ENCODE data around the gene SST.

The SST gene

GRCh38 chr3:187669675-187670504, at the start of gene SST:
TSS of gene SST (minus strand) at chr3:187670394. CDS start at chr3:187670291, 103 bp downstream.
- ChIA-PET POLR2A (no interaction called here), CTCF (interaction anchor here (1.3 kb wide), 1 partner anchor 54 kb away, joined by 3 read pairs; no protein-coding TSS in a partner anchor)
- TF ChIP-seq ELF4 (IDR thresholded peaks at IDR 0.05) (no peak), PKNOX1 (IDR thresholded peaks at IDR 0.05) (no peak), FOXM1 (IDR thresholded peaks at IDR 0.05; ENCODE audit: borderline replicate concordance) (no peak), SP1 (IDR thresholded peaks at IDR 0.05) (no peak), TARDBP (IDR thresholded peaks at IDR 0.05) (no peak), CTBP1 (IDR thresholded peaks at IDR 0.05; ENCODE audit: borderline replicate concordance) (no peak), L3MBTL2 (conservative IDR thresholded peaks at IDR 0.05) (no peak), BHLHE40 (IDR thresholded peaks at IDR 0.05; ENCODE audit: borderline replicate concordance) (no peak), FOXK2 (IDR thresholded peaks at IDR 0.05) (no peak), HDGF (IDR thresholded peaks at IDR 0.05; ENCODE audit: borderline replicate concordance) (no peak), NFRKB (IDR thresholded peaks at IDR 0.05) (no peak), ZNF384 (IDR thresholded peaks at IDR 0.05) (no peak), FOXA1 (IDR thresholded peaks at IDR 0.05) (no peak), ARNT (IDR thresholded peaks at IDR 0.05) (no peak), SUZ12 (IDR thresholded peaks at IDR 0.05) (no peak), LEF1 (IDR thresholded peaks at IDR 0.05; ENCODE audit: borderline replicate concordance) (no peak)
- DNase-seq (ENCODE audit: extremely low spot score) = peak; percentile 20

GRCh38 chr3:187719628-187720336, 49.6 kb upstream of the SST start:
- TF ChIP-seq BHLHE40 (IDR thresholded peaks at IDR 0.05; ENCODE audit: borderline replicate concordance) (no peak), FOXK2 (IDR thresholded peaks at IDR 0.05) (no peak), FOXA1 (IDR thresholded peaks at IDR 0.05) (no peak), FOXM1 (IDR thresholded peaks at IDR 0.05; ENCODE audit: borderline replicate concordance) (no peak), CTBP1 (IDR thresholded peaks at IDR 0.05; ENCODE audit: borderline replicate concordance) (no peak), ZNF384 (IDR thresholded peaks at IDR 0.05) (no peak), NFRKB (IDR thresholded peaks at IDR 0.05) (no peak), LEF1 (IDR thresholded peaks at IDR 0.05; ENCODE audit: borderline replicate concordance) (no peak)
- ChIA-PET POLR2A (no interaction called here), CTCF (interaction anchor here (1.4 kb wide), 1 partner anchor 21 kb away, joined by 3 read pairs; no protein-coding TSS in a partner anchor)
- no peak for DNase-seq (ENCODE audit: extremely low spot score)

GRCh38 chr3:187718802-187719201, 48.6 kb upstream of the SST start:
- ChIA-PET CTCF (interaction anchor here (1.4 kb wide), 1 partner anchor 22 kb away, joined by 3 read pairs; no protein-coding TSS in a partner anchor), POLR2A (no interaction called here)

GRCh38 chr3:187717572-187717971, 47.4 kb upstream of the SST start:
- TF ChIP-seq ELF4 (IDR thresholded peaks at IDR 0.05) (no peak), HDGF (IDR thresholded peaks at IDR 0.05; ENCODE audit: borderline replicate concordance) (no peak), LEF1 (IDR thresholded peaks at IDR 0.05; ENCODE audit: borderline replicate concordance) (no peak), TARDBP (IDR thresholded peaks at IDR 0.05) (no peak), FOXK2 (IDR thresholded peaks at IDR 0.05) (no peak), ZNF384 (IDR thresholded peaks at IDR 0.05) (no peak), CTBP1 (IDR thresholded peaks at IDR 0.05; ENCODE audit: borderline replicate concordance) (no peak), NFRKB (IDR thresholded peaks at IDR 0.05) (no peak), PKNOX1 (IDR thresholded peaks at IDR 0.05) (no peak), ARNT (IDR thresholded peaks at IDR 0.05) (no peak), FOXM1 (IDR thresholded peaks at IDR 0.05; ENCODE audit: borderline replicate concordance) (no peak), FOXA1 (IDR thresholded peaks at IDR 0.05) (no peak), SP1 (IDR thresholded peaks at IDR 0.05) (no peak)
- CTCF ChIA-PET = no interaction called here
- POLR2A ChIA-PET = no interaction called here
- no peak for DNase-seq (ENCODE audit: extremely low spot score)

More at GRCh38 chr3:187718802-187719201, 48.6 kb upstream of the SST start:
- no peak for TF ChIP-seq LEF1 (IDR thresholded peaks at IDR 0.05; ENCODE audit: borderline replicate concordance)
- TF ChIP-seq ELF4 (IDR thresholded peaks at IDR 0.05) = no peak
- TF ChIP-seq HDGF (IDR thresholded peaks at IDR 0.05; ENCODE audit: borderline replicate concordance) = no peak
- no peak for TF ChIP-seq BHLHE40 (IDR thresholded peaks at IDR 0.05; ENCODE audit: borderline replicate concordance)
- no peak for TF ChIP-seq FOXA1 (IDR thresholded peaks at IDR 0.05)
- TF ChIP-seq NFRKB (IDR thresholded peaks at IDR 0.05) = no peak
- TF ChIP-seq L3MBTL2 (conservative IDR thresholded peaks at IDR 0.05) = no peak
- no peak for TF ChIP-seq PKNOX1 (IDR thresholded peaks at IDR 0.05)
- DNase-seq (ENCODE audit: extremely low spot score) = no peak

GRCh38 chr3:187714404-187714979, 44.3 kb upstream of the SST start:
- POLR2A ChIA-PET = no interaction called here
- TF ChIP-seq ELF4 (IDR thresholded peaks at IDR 0.05) = no peak
- TF ChIP-seq LEF1 (IDR thresholded peaks at IDR 0.05; ENCODE audit: borderline replicate concordance) = no peak
- DNase-seq (ENCODE audit: extremely low spot score) = peak; percentile 65
- CTCF ChIA-PET = interaction anchor here (1.0 to 2.1 kb wide), 3 partner anchors 13 to 601 kb away, joined by 4 to 11 read pairs (median 4); no protein-coding TSS in a partner anchor

Measured in HEK293T (cell line).